DOHH2 (cell line): ENCODE measurements around the gene REEP6.
A peak's percentile ranks its signal among the peaks of the same experiment; 100 is the strongest.

ENCODE experiments used
- H3F3A ChIP-seq: fragments of 200-600 bp; sonication (generic), shearing (Covaris generic); 2 replicates; pipeline ENCODE4 v1.6.0; 2016; ENCODE audit warnings: antibody characterized with exemption, mild to moderate bottlenecking; ENCODE audit not compliant: control insufficient read depth, insufficient read depth
- H3K27ac ChIP-seq: fragments of 200-600 bp; sonication (generic); 2 replicates; pipeline ENCODE4 v1.5.1; 2014; ENCODE audit warnings: low read depth, mild to moderate bottlenecking, low read length, moderate library complexity
- H3K27me3 ChIP-seq: fragments of 200-600 bp; sonication (generic); 2 replicates; pipeline ENCODE4 v1.6.1; 2014; ENCODE audit warnings: mild to moderate bottlenecking, low read length, mixed read lengths; ENCODE audit not compliant: control insufficient read depth
- H3K36me3 ChIP-seq: fragments of 200-600 bp; sonication (generic); 2 replicates; pipeline ENCODE4 v1.6.1; 2014; ENCODE audit warnings: mild to moderate bottlenecking, low read length, moderate library complexity, mixed read lengths; ENCODE audit not compliant: control insufficient read depth
- H3K4me1 ChIP-seq: fragments of 200-600 bp; sonication (generic); 2 replicates; pipeline ENCODE4 v1.6.1; 2014; ENCODE audit warnings: mild to moderate bottlenecking, low read length, mixed read lengths; ENCODE audit not compliant: control insufficient read depth
- H3K4me2 ChIP-seq: fragments of 200-600 bp; sonication (generic); 2 replicates; pipeline ENCODE4 v1.6.0; 2014; ENCODE audit warnings: mild to moderate bottlenecking, low read length, moderate library complexity
- H3K4me3 ChIP-seq: fragments of 200-600 bp; sonication (generic); 2 replicates; pipeline ENCODE4 v1.5.1; 2014; ENCODE audit warnings: mild to moderate bottlenecking, low read length, mixed read lengths
- H3K79me2 ChIP-seq: fragments of 200-600 bp; sonication (generic); 2 replicates; pipeline ENCODE4 v1.6.1; 2014; ENCODE audit warnings: mild to moderate bottlenecking, low read length, mixed read lengths; ENCODE audit not compliant: control insufficient read depth
- H3K9me2 ChIP-seq: fragments of 200-600 bp; sonication (generic); replicated peaks from 2 replicates; pipeline ENCODE4 v1.6.1; 2014; ENCODE audit warnings: mild to moderate bottlenecking, low read length, mixed read lengths; ENCODE audit not compliant: control insufficient read depth
- H3K9me3 ChIP-seq: fragments of 200-600 bp; sonication (generic); 2 replicates; pipeline ENCODE4 v1.6.1; 2014; ENCODE audit warnings: antibody characterized with exemption, low read length, mixed read lengths; ENCODE audit not compliant: control insufficient read depth, insufficient read depth
- H4K20me1 ChIP-seq: fragments of 200-600 bp; sonication (generic); 2 replicates; pipeline ENCODE4 v1.6.0; 2014; ENCODE audit warnings: low read depth, mild to moderate bottlenecking, antibody characterized with exemption, low read length, moderate library complexity; ENCODE audit not compliant: control insufficient read depth, insufficient read depth
- CTCF ChIP-seq: fragments of 200-600 bp; sonication (generic); IDR thresholded peaks from one replicate; pipeline ENCODE4 v1.5.1; 2014; ENCODE audit warnings: antibody characterized with exemption, mild to moderate bottlenecking, low read depth, low read length; ENCODE audit not compliant: poor library complexity, severe bottlenecking
- EZH2phosphoT487 ChIP-seq: fragments of 200-600 bp; sonication (generic); IDR thresholded peaks from 2 replicates; pipeline ENCODE4 v1.6.1; 2017; ENCODE audit warnings: borderline replicate concordance, mild to moderate bottlenecking, antibody characterized with exemption, low read length, moderate library complexity, mixed read lengths

The REEP6 gene

GRCh38 chr19:1447944-1448343 lies 43.0 kb upstream of the REEP6 start:
- Histone ChIP-seq H3K9me2 (no peaks in the 10 kb centered on the region), H3K9me3 (no peaks in the 10 kb centered on the region), H3K79me2 (no peaks in the 10 kb centered on the region), H3K36me3 (no peaks in the 10 kb centered on the region), H3K27me3 (peaks cover 41% of the 10 kb centered on the region), H3K4me1 (peaks cover 35% of the 10 kb centered on the region), H4K20me1 (peaks cover 6% of the 10 kb centered on the region; the same call in 1 of the 2 replicates), H3K27ac (no peak overlapping the region), H3F3A (peaks cover 19% of the 10 kb centered on the region), H3K4me3 (no peak overlapping the region), H3K4me2 (no peak overlapping the region)
- no peak for TF ChIP-seq EZH2phosphoT487

- Histone ChIP-seq H3K4me1 (peaks cover 29% of the 10 kb centered on the region), H3K36me3 (no peaks in the 10 kb centered on the region), H3K4me2 (peak within 1 kb of the TSS; percentile 36), H4K20me1 (peaks cover 6% of the 10 kb centered on the region; the same call in 1 of the 2 replicates), H3K27ac (no peak within 1 kb of the TSS), H3F3A (peaks cover 8% of the 10 kb centered on the region), H3K4me3 (peak within 1 kb of the TSS; percentile 16; the same call in 1 of the 2 replicates), H3K27me3 (peaks cover 41% of the 10 kb centered on the region), H3K79me2 (no peaks in the 10 kb centered on the region), H3K9me2 (no peaks in the 10 kb centered on the region), H3K9me3 (no peaks in the 10 kb centered on the region)
- TF ChIP-seq EZH2phosphoT487 (no peak), CTCF (no peak)
Observed at GRCh38 chr19:1449467-1450442, 41.2 kb upstream of the REEP6 start, which contains the start of gene APC2. Gene APC2, plus strand, starts transcription at chr19:1450121. Its CDS starts 2,881 bp downstream, at chr19:1453002.

GRCh38 chr19:1450735-1451731 lies 39.9 kb upstream of the REEP6 start:
- peaks cover 41% of the 10 kb centered on the region for H3K27me3 ChIP-seq

More at GRCh38 chr19:1450735-1451731, 39.9 kb upstream of the REEP6 start:
- H4K20me1 ChIP-seq, result peaks cover 5% of the 10 kb centered on the region
- no peak overlapping the region for H3K4me2 ChIP-seq
- no peak for TF ChIP-seq CTCF
- no peak for TF ChIP-seq EZH2phosphoT487
- no peaks in the 10 kb centered on the region for H3K9me3 ChIP-seq
- no peak overlapping the region for H3K4me3 ChIP-seq
- H3K36me3 ChIP-seq, result no peaks in the 10 kb centered on the region
- no peaks in the 10 kb centered on the region for H3K9me2 ChIP-seq
- H3K79me2 ChIP-seq, result no peaks in the 10 kb centered on the region
- peaks cover 8% of the 10 kb centered on the region; the same call in 1 of the 2 replicates for H3F3A ChIP-seq
- peaks cover 34% of the 10 kb centered on the region for H3K4me1 ChIP-seq
- H3K27ac ChIP-seq, result no peak overlapping the region
